Ascending aorta (tissue), 2 donors: Measurements from ENCODE around the gene RASGRP3. TPM values are rescaled to one million over a fixed set of nuclear protein-coding genes. Genes with fewer than 3 reads are reported as not detected.

Source experiments
- DNase-seq, 2 donors: peaks; one replicate each; pipeline ENCODE4 v3.0.0-alpha.2; 2019; ENCODE audit warnings: low spot score in 2 of 2
- H3K27ac ChIP-seq, 2 donors: fragments of 200-600 bp; sonication (generic); one replicate each; pipeline ENCODE4 v1.5.1; 2016 to 2017; ENCODE audit warnings: mild to moderate bottlenecking in 1 of 2
- H3K27me3 ChIP-seq: fragments of 200-600 bp; sonication (generic); one replicate; pipeline ENCODE4 v1.5.1; 2017
- H3K36me3 ChIP-seq, 2 donors: fragments of 200-600 bp; sonication (generic); one replicate each; pipeline ENCODE4 v1.5.1; 2016
- H3K4me1 ChIP-seq, 2 donors: fragments of 200-600 bp; sonication (generic); one replicate each; pipeline ENCODE4 v1.5.1; 2016 to 2017; ENCODE audit warnings: mild to moderate bottlenecking in 1 of 2
- H3K4me3 ChIP-seq, 2 donors: fragments of 200-600 bp; sonication (generic); one replicate each; pipeline ENCODE4 v1.5.1; 2016 to 2017; ENCODE audit warnings: mild to moderate bottlenecking in 1 of 2
- H3K9me3 ChIP-seq, 2 donors: fragments of 200-600 bp; sonication (generic); one replicate each; pipeline ENCODE4 v1.5.1; 2016
- CTCF ChIP-seq, 3 experiments: fragments of 200-600 bp in 2 of 3; fragments of 450-650 bp in 1 of 3; sonication (generic) in 2 of 3; IDR thresholded peaks; one replicate each; pipeline ENCODE4 v1.5.1; 2016 to 2019; ENCODE audit warnings: antibody characterized with exemption in 3 of 3, mild to moderate bottlenecking in 1 of 3, moderate library complexity in 1 of 3
- intact Hi-C: fragments of 100-400 bp; cut with DNase I; formaldehyde crosslinking; loops from one replicate; pipeline ENCODE4 v1.15.1; 2023
- total RNA-seq: library from RNA; depleted of rRNA; stranded (reverse); fragments of >200 nt; gene quantifications from one replicate; pipeline ENCODE4 v1.1.0, GENCODE V29; 2016

RASGRP3 gene
- total RNA-seq, 1 donor from 2014 or later = 1.6 TPM

DNA sequence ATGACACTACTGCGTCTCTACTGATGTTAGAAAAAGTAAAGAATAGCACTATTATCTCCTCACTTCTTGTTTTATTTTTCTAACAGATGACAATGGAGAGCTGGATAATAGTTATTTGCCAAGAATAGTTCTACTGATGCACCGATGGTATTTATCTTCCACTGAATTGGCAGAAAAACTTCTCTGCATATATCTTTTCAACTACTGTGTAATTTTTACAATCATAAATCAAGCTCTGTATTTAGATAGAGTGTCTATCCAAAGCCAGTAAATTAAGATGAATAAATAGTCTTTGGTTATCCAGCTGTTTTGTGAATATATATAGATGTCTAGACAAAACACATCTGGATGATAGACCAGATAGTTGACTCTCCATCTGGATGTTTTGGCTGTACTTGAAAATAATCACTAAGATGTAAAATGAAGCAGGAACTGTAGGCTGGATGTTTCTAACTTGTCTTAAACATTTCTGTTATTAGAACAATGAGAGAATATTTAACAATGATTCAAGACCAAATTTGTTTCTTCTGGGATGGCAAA is 40.1 kb downstream of the RASGRP3 start:
- no peaks in the 10 kb centered on the region for H3K4me1 ChIP-seq
- TF ChIP-seq CTCF (IDR thresholded peaks at IDR 0.05) = no peak
- intact Hi-C loops = no loop called here
- no peaks in the 10 kb centered on the region for H3K9me3 ChIP-seq
- H3K4me3 ChIP-seq = no peak overlapping the region
- no peak for DNase-seq
- no peak overlapping the region for H3K27ac ChIP-seq
- H3K36me3 ChIP-seq = no peaks in the 10 kb centered on the region
- H3K27me3 ChIP-seq = no peaks in the 10 kb centered on the region

GRCh38 chr2:33518200-33518599 is 41.8 kb downstream of the RASGRP3 start:
- Histone ChIP-seq H3K9me3 (no peaks in the 10 kb centered on the region), H3K4me1 (peaks cover 0 to 7% of the 10 kb centered on the region in 2 donors), H3K27ac (no peak overlapping the region), H3K27me3 (no peaks in the 10 kb centered on the region), H3K4me3 (no peak overlapping the region), H3K36me3 (no peaks in the 10 kb centered on the region)
- no peak for TF ChIP-seq CTCF (IDR thresholded peaks at IDR 0.05)
- intact Hi-C loops = no loop called here
- no peak for DNase-seq

DNA sequence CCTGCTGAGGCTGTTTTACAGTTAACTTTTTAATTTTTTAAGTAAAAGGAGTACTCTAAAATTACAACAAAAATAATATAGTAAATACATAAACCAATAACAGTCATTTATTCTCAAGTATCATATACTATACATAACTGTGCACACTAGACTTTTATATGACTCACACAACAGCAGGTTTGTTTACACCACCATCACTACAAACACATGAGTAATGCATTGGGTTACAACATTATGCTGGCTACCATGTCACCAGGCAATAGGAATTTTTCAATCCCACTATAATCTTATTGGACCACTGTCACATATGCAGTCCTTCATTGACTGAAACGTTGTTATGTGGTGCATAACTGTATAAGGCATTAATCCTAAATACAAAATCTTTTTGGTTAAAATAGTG is 42.5 kb downstream of the RASGRP3 start:
- H3K9me3 ChIP-seq = no peaks in the 10 kb centered on the region
- intact Hi-C loops = no loop called here
- no peaks in the 10 kb centered on the region for H3K36me3 ChIP-seq
- TF ChIP-seq CTCF (IDR thresholded peaks at IDR 0.05) = no peak
- no peaks in the 10 kb centered on the region for H3K27me3 ChIP-seq
- no peak for DNase-seq
- no peak overlapping the region for H3K27ac ChIP-seq
- peaks cover 0 to 7% of the 10 kb centered on the region in 2 donors for H3K4me1 ChIP-seq
- H3K4me3 ChIP-seq = no peak overlapping the region

DNA sequence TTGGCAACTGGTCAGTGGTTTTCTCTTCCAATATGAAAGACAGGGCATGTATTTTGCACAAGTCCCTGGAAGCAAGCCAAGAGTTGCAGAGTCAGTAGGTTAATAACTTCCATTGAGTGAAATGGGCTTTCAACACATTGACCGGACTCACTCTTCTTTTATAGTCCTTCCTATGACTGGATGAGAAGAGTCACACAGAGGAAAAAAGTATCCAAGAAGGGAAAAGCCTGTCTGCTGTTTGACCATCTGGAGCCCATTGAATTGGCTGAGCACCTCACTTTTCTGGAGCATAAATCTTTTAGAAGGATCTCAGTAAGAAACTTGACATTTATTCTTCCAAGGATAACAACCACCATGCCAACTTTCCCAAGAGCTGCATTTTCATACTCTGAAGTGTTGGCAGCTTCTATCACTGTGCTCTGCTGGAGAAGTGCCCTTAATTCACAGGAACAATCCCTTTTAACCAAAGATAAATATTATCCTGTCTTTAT is 45.4 kb downstream of the RASGRP3 start:
- no peak for TF ChIP-seq CTCF (IDR thresholded peaks at IDR 0.05)
- Histone ChIP-seq H3K27me3 (no peaks in the 10 kb centered on the region), H3K27ac (no peak overlapping the region), H3K9me3 (no peaks in the 10 kb centered on the region), H3K4me1 (peaks cover 0 to 7% of the 10 kb centered on the region in 2 donors), H3K36me3 (no peaks in the 10 kb centered on the region), H3K4me3 (no peak overlapping the region)
- peak in 1 of 2 donors; percentile 71 for DNase-seq
- intact Hi-C loops = loop anchor here (5.0 kb wide), 1 partner anchor 45 kb away; the partner anchor contains the start of gene RASGRP3

- Histone ChIP-seq H3K36me3 (no peaks in the 10 kb centered on the region), H3K4me1 (peaks cover 0 to 7% of the 10 kb centered on the region in 2 donors), H3K4me3 (no peak overlapping the region), H3K27me3 (no peaks in the 10 kb centered on the region), H3K27ac (no peak overlapping the region), H3K9me3 (no peaks in the 10 kb centered on the region)
- no peak for TF ChIP-seq CTCF (IDR thresholded peaks at IDR 0.05)
- intact Hi-C loops = loop anchor here (5.0 kb wide), 1 partner anchor 45 kb away; the partner anchor contains the start of gene RASGRP3
- DNase-seq = no peak
Measured at GRCh38 chr2:33522576-33522975, 46.1 kb downstream of the RASGRP3 start.
